Endothelial cell of umbilical vein (primary cell): ENCODE results near the gene MIA. TPM values are rescaled to one million over a fixed set of nuclear protein-coding genes. Genes with fewer than 3 reads are reported as not detected.
"Not testable (repeated sequence)": the region's sequence is repeated elsewhere in the genome, so short reads cannot be mapped to it uniquely, and the experiment has no call there.

Experiments used
- BruUV-seq: library from RNA; stranded (reverse); fragments of 400-500 nt; replicated peaks from 2 replicates; lab custom pipeline; 2021; lab: Mats Ljungman, UMichigan
- CTCF ChIA-PET: fragments of 300-600, 350-600 bp; sonication (Branson Sonifier 250); formaldehyde crosslinking; loops from one replicate; lab custom pipeline; 2021; ENCODE audit warnings: antibody characterized with exemption, inconsistent platforms; lab: Charles Lee
- POLR2A ChIA-PET: fragments of 300-600, 350-600 bp; sonication (Branson Sonifier 250); formaldehyde crosslinking; loops from one replicate; lab custom pipeline; 2021; ENCODE audit warnings: antibody characterized with exemption, inconsistent platforms; lab: Charles Lee
- DNase-seq: peaks from one replicate; pipeline ENCODE4 v3.0.0-alpha.2; 2011; ENCODE audit warnings: low read depth, low spot score
- FAIRE-seq: peaks from 2 replicates; lab custom pipeline; 2011; peaks lifted over from hg19 to GRCh38; lab: Jason Lieb, UNC
- H2AFZ ChIP-seq: 2 replicates; pipeline ENCODE4 v1.6.0; 2012; ENCODE audit warnings: low read depth, low read length, control low read depth, inconsistent platforms
- H3K27ac ChIP-seq: 2 replicates; pipeline ENCODE4 v1.5.1; 2011; ENCODE audit warnings: low read depth, mild to moderate bottlenecking, control low read depth, low read length, moderate library complexity; ENCODE audit not compliant: insufficient read depth
- H3K27me3 ChIP-seq, 2 experiments: 2 replicates each; pipeline versions ENCODE4 v1.6.0 to v1.6.1; 2011; ENCODE audit warnings: low read length in 2 of 2, mixed read lengths in 1 of 2; ENCODE audit not compliant: control insufficient read depth in 2 of 2, insufficient read depth in 2 of 2
- H3K36me3 ChIP-seq, 2 experiments: 2 replicates in 1 of 2; 3 replicates in 1 of 2; pipeline ENCODE4 v1.5.1; 2011; ENCODE audit warnings: low read length in 2 of 2, mild to moderate bottlenecking in 1 of 2, moderate library complexity in 1 of 2; ENCODE audit not compliant: control insufficient read depth in 2 of 2, insufficient read depth in 2 of 2; ENCODE audit errors: extremely low read depth in 1 of 2
- H3K4me1 ChIP-seq: 3 replicates; pipeline ENCODE4 v1.5.1; 2011; ENCODE audit warnings: mild to moderate bottlenecking, low read length; ENCODE audit not compliant: control insufficient read depth, insufficient read depth; ENCODE audit errors: extremely low read depth
- H3K4me2 ChIP-seq: 2 replicates; pipeline ENCODE4 v1.6.1; 2011; ENCODE audit warnings: low read length, control low read depth, mixed read lengths; ENCODE audit not compliant: insufficient read depth
- H3K4me3 ChIP-seq, 3 experiments: fragments of 200-600 bp in 1 of 3; sonication (generic), shearing (Covaris generic) in 1 of 3; replicated peaks in 1 of 3; 2 replicates each; pipeline ENCODE4 v1.5.1; 2011 to 2016; ENCODE audit warnings: control low read depth in 3 of 3, low read length in 3 of 3, mild to moderate bottlenecking in 2 of 3, inconsistent platforms in 1 of 3, low read depth in 1 of 3, moderate library complexity in 1 of 3; ENCODE audit not compliant: insufficient read depth in 1 of 3
- H3K79me2 ChIP-seq: 2 replicates; pipeline ENCODE4 v1.6.0; 2012; ENCODE audit warnings: low read length, inconsistent platforms; ENCODE audit not compliant: control insufficient read depth, insufficient read depth
- H3K9ac ChIP-seq: replicated peaks from 2 replicates; pipeline ENCODE3; 2011; ENCODE audit warnings: low read length, control low read depth; ENCODE audit not compliant: insufficient read depth; ENCODE audit errors: extremely low read depth
- H3K9me1 ChIP-seq: replicated peaks from 3 replicates; pipeline ENCODE4 v1.6.0; 2011; ENCODE audit warnings: mild to moderate bottlenecking, low read length; ENCODE audit not compliant: control insufficient read depth, insufficient read depth; ENCODE audit errors: extremely low read depth
- H3K9me3 ChIP-seq: replicated peaks from 2 replicates; pipeline ENCODE4 v1.5.1; 2012; ENCODE audit warnings: low read length, inconsistent platforms; ENCODE audit not compliant: control insufficient read depth, insufficient read depth
- H4K20me1 ChIP-seq: replicated peaks from 2 replicates; pipeline ENCODE3; 2011; ENCODE audit warnings: mild to moderate bottlenecking, low read length; ENCODE audit not compliant: control insufficient read depth, insufficient read depth; ENCODE audit errors: extremely low read depth
- CTCF ChIP-seq, 2 donors: IDR thresholded peaks; 1 replicate in 1 of 2; 2 replicates in 1 of 2; pipeline ENCODE4 v1.5.1; 2011; ENCODE audit warnings: low read length in 2 of 2, mild to moderate bottlenecking in 2 of 2, moderate library complexity in 2 of 2, control low read depth in 1 of 2, inconsistent platforms in 1 of 2, low read depth in 1 of 2; ENCODE audit not compliant: insufficient read depth in 1 of 2; ENCODE audit errors: extremely low read depth in 1 of 2
- EZH2 ChIP-seq: IDR thresholded peaks from 2 replicates; pipeline ENCODE4 v1.6.1; 2012; ENCODE audit warnings: borderline replicate concordance, low read depth, mild to moderate bottlenecking, moderate library complexity, low read length, inconsistent platforms; ENCODE audit not compliant: severe bottlenecking
- FOS ChIP-seq: IDR thresholded peaks from 2 replicates; pipeline ENCODE4 v1.6.1; 2011; ENCODE audit warnings: mild to moderate bottlenecking, low read length, moderate library complexity, borderline replicate concordance; ENCODE audit not compliant: insufficient read depth
- GATA2 ChIP-seq: IDR thresholded peaks from 2 replicates; pipeline ENCODE4 v1.7.0; 2011; ENCODE audit warnings: low read depth, mild to moderate bottlenecking, moderate library complexity, mixed read lengths, low read length; ENCODE audit not compliant: insufficient read length, insufficient read depth
- JUN ChIP-seq: IDR thresholded peaks from 2 replicates; pipeline ENCODE4 v1.6.1; 2011; ENCODE audit warnings: borderline replicate concordance, low read depth; ENCODE audit not compliant: insufficient read length, insufficient read depth
- MAX ChIP-seq: IDR thresholded peaks from 2 replicates; pipeline ENCODE4 v1.6.1; 2011; ENCODE audit not compliant: insufficient read depth, insufficient read length
- MYC ChIP-seq: IDR thresholded peaks from one replicate; pipeline ENCODE4 v1.6.1; 2011; ENCODE audit warnings: mild to moderate bottlenecking, low read depth, low read length
- POLR2A ChIP-seq: IDR thresholded peaks from 2 replicates; pipeline ENCODE4 v1.6.1; 2012; ENCODE audit warnings: low read depth, mild to moderate bottlenecking, control low read depth, low read length
- POLR2AphosphoS5 ChIP-seq: IDR thresholded peaks from 2 replicates; pipeline ENCODE4 v1.6.1; 2012; ENCODE audit warnings: low read depth, mild to moderate bottlenecking, control low read depth, low read length, moderate library complexity; ENCODE audit not compliant: insufficient read depth
- dilution Hi-C: fragments of 300-500 bp; cut with MboI; formaldehyde crosslinking; loops from one replicate; pipeline ENCODE4 v1.15.0; 2019; ENCODE audit warnings: low sequenced_read_pairs; ENCODE audit not compliant: extremely low pct_ligation_motif_present
- intact Hi-C: fragments of 100-400 bp; cut with micrococcal nuclease; formaldehyde crosslinking; loops from one replicate; pipeline ENCODE4 v1.10.0; 2022
- polyA plus RNA-seq, 4 experiments: library from polyadenylated mRNA; depleted of rRNA in 3 of 4; stranded (reverse) in 3 of 4; unstranded in 1 of 4; fragments of >200 nt; gene quantifications; 2 replicates each; pipeline versions ENCODE4 v1.2.1 to v1.2.3, GENCODE V29; 2011 to 2012; ENCODE audit warnings: missing spikeins in 1 of 4
- total RNA-seq: library from RNA; stranded (reverse); gene quantifications from 2 replicates; pipeline ENCODE4 v1.2.3, GENCODE V29; 2021

The MIA gene
- total and polyA plus RNA-seq, 2 donors (not counting 3 experiments of a cell fraction or from before 2014, with no cell fraction given), result 0.32 TPM; not detected in 1

GRCh38 chr19:40768869-40769268 lies 6.5 kb upstream of the MIA start:
- H3K9me1 ChIP-seq, result no peaks in the 10 kb centered on the region
- TF ChIP-seq FOS (no peak), MYC (no peak), POLR2A (no peak), CTCF (IDR thresholded peaks at IDR 0.05; ENCODE audit: extremely low read depth in 1 of 2, insufficient read depth in 1 of 2, low read depth in 1 of 2, low read length in 2 of 2) (no peak), MAX (no peak), EZH2 (no peak), POLR2AphosphoS5 (no peak), GATA2 (no peak), JUN (no peak)
- no peak for FAIRE-seq
- H3K4me3 ChIP-seq, result no peak overlapping the region
- no peaks in the 10 kb centered on the region for H3K79me2 ChIP-seq
- no peaks in the 10 kb centered on the region for H3K4me1 ChIP-seq
- H3K9me3 ChIP-seq, result no peaks in the 10 kb centered on the region
- no TSS peak for BruUV-seq
- no peak overlapping the region for H3K9ac ChIP-seq
- peaks cover 7 to 24% of the 10 kb centered on the region in 2 experiments for H3K36me3 ChIP-seq
- CTCF ChIA-PET, result no interaction called here
- dilution Hi-C loops (no loop called here), intact Hi-C loops (no loop called here)
- POLR2A ChIA-PET, result no interaction called here
- no peak overlapping the region for H2AFZ ChIP-seq
- no peaks in the 10 kb centered on the region for H3K27me3 ChIP-seq
- H4K20me1 ChIP-seq, result no peaks in the 10 kb centered on the region
- DNase-seq, result no peak
- H3K27ac ChIP-seq, result no peak overlapping the region
- no peak overlapping the region for H3K4me2 ChIP-seq

GRCh38 chr19:40771101-40771862 lies 4.0 kb upstream of the MIA start:
- H3K79me2 ChIP-seq, H4K20me1 ChIP-seq, BruUV-seq, H3K4me1 ChIP-seq, dilution Hi-C loops, H3K9me1 ChIP-seq, H3K27me3 ChIP-seq, H3K36me3 ChIP-seq, DNase-seq, H3K9me3 ChIP-seq, H3K4me2 ChIP-seq, intact Hi-C loops, H3K9ac ChIP-seq, H2AFZ ChIP-seq, H3K27ac ChIP-seq, POLR2A ChIA-PET, H3K4me3 ChIP-seq: not testable (repeated sequence)
- CTCF ChIA-PET, result interaction anchor here (0.6 to 1.4 kb wide), 3 partner anchors 13 to 137 kb away, joined by 3 to 6 read pairs (median 5); partner anchors contain the start of gene EGLN2
- peak; percentile 31 for FAIRE-seq
